CD4-positive, alpha-beta T cell treated with Interferon gamma for 1 hour (primary cell): ENCODE data around the gene ZNF446.
"Not testable (repeated sequence)": the region's sequence is repeated elsewhere in the genome, so short reads cannot be mapped to it uniquely, and the experiment has no call there.

Experiments
- DNase-seq: peaks from one replicate; pipeline ENCODE4 v3.0.0-alpha.2; 2020

The ZNF446 gene

GRCh38 chr19:58507602-58508223, 31.6 kb downstream of the ZNF446 start:
- DNase-seq: not testable (repeated sequence)

GRCh38 chr19:58509731-58510083, 33.6 kb downstream of the ZNF446 start:
- DNase-seq: no peak

DNA sequence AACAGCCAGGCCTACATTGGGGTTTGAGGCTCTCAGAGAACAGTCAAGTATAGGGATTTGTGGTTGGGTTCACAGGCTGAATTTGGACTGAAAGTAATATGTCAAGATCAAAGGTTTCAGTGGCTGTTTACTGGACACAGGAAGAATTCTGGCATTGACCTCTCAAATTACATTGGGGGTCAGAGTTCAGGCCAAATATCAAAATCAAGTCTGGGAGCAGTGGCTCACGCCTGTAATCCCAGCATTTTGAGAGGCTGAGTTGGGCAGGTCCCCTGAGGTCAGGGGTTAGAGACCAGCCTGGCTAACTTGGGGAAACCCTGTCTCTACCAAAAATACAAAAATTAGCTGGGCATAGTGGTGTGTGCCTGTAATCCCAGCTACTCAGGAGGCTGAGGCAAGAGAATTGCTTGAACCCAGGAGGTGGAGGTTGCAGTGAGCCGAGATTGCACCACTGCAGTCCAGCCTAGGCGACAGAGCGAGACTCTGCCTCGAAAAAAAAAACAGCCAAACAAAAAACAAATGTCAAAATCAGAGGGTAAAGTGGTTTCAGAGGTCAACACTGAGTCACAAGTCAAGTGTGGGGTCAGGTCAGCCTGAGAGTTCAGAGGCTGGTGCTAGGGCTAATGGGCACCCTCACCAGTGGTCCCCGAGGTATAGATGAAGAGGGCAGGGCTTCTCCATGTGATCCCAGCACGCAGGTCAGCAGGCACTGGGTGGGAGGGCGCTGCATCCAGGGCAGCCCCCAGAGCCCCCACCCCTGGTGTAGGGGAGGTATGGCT, 34.1 kb downstream of the ZNF446 start:
- no peak for DNase-seq

DNA sequence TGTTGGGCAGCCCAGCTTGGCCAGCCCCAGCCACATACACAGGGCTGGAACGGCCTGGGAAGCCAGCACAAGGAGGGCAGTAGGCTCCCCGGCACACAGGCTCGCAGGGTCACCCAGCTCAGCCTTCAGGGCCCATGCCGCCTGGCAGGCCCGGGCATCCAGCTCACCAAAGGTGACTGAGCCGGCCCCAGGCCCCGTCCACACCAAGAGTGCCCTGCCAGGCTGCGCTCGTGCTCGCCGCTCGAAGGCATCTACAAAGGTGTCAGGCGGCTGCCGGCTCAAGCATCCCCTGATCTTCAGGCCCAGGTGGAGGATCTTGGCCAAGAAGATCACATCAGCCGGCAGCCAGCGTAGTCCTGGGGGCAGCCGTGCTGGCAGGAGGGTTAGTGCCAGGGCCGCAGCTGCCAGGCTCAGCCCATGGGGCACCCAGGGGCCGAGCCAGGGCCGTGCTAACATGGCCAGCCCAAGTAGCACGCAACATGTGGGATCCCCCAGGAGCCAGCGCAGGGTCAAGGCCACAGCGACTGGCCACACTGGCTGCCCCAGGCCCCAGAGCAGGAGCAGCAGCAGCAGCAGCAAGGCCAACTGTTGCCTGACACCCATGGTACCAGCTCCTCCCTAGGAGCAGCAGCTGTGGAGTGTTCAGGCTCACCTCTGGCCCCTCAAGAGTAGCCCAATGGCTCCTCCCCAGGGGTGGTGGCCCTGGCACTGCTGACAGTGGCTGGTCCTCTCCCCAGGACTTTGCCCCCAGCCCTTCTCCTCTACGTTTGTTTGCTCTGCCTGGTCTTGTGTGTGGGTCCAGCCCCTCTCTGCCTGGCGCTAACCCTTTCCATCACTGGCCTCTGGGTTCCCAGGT, 35.4 kb downstream of the ZNF446 start, which contains the start of gene SLC27A5:
Gene SLC27A5, minus strand, starts transcription at position 640 of the 856 bp plus-strand sequence. Its CDS starts 37 bp downstream, at position 603.
- DNase-seq: no peak

GRCh38 chr19:58513213-58513693, 37.1 kb downstream of the ZNF446 start:
- DNase-seq: no peak

DNA sequence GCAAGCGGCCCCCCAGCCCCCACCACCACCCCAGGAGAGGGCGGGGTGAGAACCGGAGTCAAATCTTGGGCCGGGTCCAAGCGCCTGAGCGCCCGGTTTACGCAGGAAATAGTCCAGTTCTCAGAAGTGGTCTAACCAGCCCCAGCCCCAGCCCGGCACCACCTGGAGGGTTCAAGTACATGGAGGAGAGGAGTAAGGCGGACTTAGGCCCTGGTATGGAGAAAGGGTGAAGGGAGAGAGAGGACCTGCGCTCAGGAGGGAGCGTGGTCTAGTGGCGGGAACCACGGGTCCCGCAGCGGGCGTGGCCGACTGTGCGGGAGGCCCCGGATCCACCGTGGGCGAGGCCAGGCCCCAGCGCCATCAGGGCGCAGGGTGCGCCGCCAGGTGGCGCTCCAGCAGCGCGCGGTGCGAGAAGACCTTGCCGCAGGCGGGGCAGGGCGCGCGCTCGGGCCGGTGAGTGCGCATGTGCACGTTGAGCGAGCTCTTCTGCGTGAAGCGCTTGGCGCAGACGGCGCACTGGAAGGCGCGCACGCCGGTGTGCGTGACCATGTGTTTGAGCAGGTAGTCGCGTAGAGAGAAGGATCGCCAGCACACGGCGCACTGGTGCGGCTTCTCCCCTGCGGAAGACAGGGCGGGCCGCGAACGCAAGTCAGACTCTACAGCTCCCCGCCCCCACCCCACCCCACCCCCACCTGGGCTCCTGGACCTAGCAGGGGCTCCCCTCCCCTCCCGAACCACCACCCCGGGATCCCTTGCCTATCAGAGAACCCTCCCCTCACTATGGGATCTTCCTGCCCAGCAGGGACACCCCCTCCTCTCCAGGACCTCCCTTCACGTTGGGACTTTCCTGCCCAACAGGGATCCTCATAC, 37.8 kb downstream of the ZNF446 start:
- DNase-seq: peak; percentile 92

DNA sequence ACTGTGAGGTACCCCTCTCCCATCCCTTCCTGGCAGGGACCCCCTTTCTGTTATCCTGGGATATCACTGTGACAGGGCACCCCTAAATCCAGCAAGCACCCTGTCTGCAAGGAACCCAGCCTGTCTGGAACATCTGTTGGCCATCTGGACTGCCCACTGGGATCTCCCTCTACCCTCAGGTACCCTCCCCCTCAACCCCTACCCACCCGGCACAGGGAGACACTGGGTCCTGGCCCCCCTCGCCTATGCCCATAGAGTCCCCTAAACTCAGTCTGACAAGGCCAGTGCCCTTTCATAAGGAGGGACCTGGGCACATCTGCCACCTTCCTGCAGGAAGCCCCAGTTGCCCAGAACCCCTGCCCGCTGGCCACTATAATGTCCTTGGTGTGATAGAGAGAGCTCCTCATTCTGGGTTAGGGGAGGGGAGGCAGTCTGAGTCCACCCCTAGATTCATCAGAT, 38.4 kb downstream of the ZNF446 start:
- DNase-seq: no peak

DNA sequence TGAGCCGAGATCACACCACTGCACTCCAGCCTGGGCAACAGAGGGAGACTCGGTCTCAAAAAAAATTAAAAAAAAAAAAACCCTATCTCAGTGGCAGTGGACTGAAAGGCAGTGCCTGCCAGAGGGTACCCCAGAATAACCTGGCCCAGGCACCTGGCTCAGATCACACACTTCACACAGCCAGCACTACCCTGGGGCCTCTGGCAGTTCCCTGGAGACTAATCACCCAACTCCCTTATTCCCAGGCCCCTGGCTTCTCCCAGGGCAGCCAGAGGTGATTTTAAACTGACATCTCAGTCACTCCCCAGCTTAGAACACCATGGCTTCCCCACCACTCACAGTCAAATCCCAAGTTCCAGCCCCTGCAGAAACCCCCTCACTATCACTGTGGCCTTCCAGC, 39.1 kb downstream of the ZNF446 start:
- no peak for DNase-seq

- no peak for DNase-seq
Observed at GRCh38 chr19:58516246-58516836, 40.2 kb downstream of the ZNF446 start.

GRCh38 chr19:58516964-58517833, 41.0 kb downstream of the ZNF446 start:
- no peak for DNase-seq

DNA sequence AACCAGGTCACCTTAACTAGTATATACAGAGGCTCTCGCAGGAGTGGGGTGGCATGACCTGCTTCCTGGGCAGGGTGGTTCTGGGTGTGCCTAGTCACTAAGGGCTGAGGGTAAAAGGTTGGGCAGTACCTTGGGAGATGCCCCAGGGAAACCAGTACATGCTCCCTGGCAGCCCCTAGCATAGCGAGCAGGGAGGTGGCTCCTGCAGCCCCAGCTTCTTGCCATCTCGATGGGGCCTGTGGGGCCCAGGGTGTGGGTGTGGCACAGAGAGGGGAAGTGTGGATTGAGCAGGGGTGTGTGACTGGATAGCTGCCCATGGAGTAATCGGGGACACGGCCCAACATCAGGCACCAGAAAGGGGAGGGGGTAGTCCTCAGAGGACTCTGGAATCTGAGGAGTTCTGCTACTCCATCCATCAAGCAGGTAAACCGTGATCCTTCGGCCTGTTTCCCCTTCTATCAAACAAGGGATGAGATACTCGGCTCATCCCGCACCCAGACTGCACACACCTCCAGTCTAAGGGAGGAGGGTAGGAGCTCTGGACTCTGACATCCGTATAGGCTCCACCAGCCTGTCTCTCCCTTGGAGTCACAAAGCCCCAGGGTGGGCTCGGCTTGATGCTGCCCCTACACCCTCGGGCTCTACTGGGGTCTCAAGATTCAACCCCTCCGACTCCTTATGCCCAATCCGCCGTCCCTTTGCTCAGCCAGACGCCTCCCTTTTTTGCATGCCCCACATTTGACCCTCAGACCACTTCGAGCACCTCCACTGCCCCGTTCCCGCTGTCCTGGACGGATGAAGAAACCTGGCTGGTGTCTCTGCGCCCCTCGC, 42.3 kb downstream of the ZNF446 start:
- DNase-seq: no peak

DNA sequence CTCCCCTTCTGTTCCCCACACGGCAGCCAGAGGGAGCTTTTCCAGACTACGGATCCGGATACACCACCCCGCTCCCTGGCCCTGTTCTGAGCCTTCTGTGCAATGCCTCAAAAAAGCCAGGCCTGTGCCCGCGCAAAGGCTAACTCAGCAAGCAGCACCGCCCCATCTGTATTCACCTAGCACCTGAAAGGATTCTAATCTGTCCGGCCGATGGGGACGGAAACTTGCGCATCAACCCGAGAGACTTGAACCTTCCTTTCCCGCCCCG, 42.9 kb downstream of the ZNF446 start:
- peak; percentile 38 for DNase-seq

GRCh38 chr19:58519355-58520256, 43.5 kb downstream of the ZNF446 start, which contains the start of gene ZBTB45:
Gene ZBTB45, minus strand, starts transcription at chr19:58519810. Its CDS starts 2,137 bp downstream, at chr19:58517673.
- DNase-seq: peak; percentile 93

DNA sequence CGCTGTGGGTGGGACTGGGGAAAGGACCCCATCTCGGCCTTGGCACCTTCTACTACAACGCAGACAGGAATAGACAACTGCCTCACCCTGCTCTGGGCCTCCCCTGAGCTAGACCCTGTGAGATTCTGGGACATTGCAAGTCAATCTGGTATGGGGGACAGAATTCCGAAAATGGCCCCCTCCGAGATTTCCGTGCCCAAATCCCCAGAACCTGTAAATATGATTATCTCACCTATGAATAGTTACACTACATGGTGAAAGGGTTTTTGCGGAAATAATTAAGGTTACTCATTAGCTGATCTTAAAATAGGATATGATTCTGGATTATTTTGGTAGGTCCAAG, 44.1 kb downstream of the ZNF446 start:
- DNase-seq: no peak

- no peak for DNase-seq
Observed at GRCh38 chr19:58521651-58522050, 45.5 kb downstream of the ZNF446 start.

DNA sequence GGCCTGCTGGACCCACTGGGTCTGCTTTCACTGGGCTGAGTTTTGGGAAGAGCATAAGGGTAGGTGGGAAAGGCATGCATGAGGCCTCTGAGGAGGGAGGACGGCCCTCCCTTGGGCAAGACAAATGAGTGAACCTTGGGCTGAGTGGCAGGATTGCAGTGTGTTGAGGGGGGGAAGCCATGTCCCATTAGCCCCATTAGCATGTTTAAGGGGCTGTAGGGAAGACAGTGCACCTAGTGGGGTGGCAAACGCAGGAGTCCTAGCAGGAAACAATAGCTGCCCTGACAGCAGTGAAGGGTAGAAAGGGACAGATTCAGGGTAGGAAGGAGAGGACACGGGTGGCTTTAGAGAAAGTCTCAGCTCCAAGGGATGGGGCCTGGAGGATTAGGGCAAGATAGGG, 46.6 kb downstream of the ZNF446 start:
- no peak for DNase-seq

GRCh38 chr19:58529405-58529804, 53.3 kb downstream of the ZNF446 start:
- DNase-seq: no peak
